HG02623 (cell line): ENCODE data around the gene PC.

Experiments used
- ATAC-seq: cut with Tn5 transposase; IDR thresholded peaks from one replicate; pipeline ENCODE4 v1.9.1; 2021; ENCODE audit warnings: moderate library complexity; ENCODE audit not compliant: unreplicated experiment

The PC gene

GRCh38 chr11:66857234-66857926 lies 100.8 kb downstream of the PC start:
- no peak for ATAC-seq

GRCh38 chr11:66856496-66857233 lies 101.5 kb downstream of the PC start, which contains the start of gene LRFN4:
Gene LRFN4 (plus strand): TSS chr11:66857064. CDS start chr11:66857745, 681 bp downstream.
- ATAC-seq, result peak; percentile 24

GRCh38 chr11:66855574-66856495 lies 102.3 kb downstream of the PC start:
- peak; percentile 67 for ATAC-seq

GRCh38 chr11:66854729-66855211 lies 103.4 kb downstream of the PC start:
- no peak for ATAC-seq

GRCh38 chr11:66854231-66854661 lies 103.9 kb downstream of the PC start:
- no peak for ATAC-seq

- ATAC-seq, result no peak
These were observed 104.6 kb downstream of the PC start for GRCh38 chr11:66853242-66854229.

GRCh38 chr11:66852466-66853241 lies 105.5 kb downstream of the PC start:
- no peak for ATAC-seq

GRCh38 chr11:66851698-66852465 lies 106.3 kb downstream of the PC start:
- no peak for ATAC-seq

GRCh38 chr11:66851239-66851596 lies 107.0 kb downstream of the PC start:
- ATAC-seq, result no peak

- no peak for ATAC-seq
These were observed 107.5 kb downstream of the PC start for GRCh38 chr11:66850588-66851238.

GRCh38 chr11:66850235-66850587 lies 108.0 kb downstream of the PC start:
- no peak for ATAC-seq

GRCh38 chr11:66849501-66850234 lies 108.5 kb downstream of the PC start:
- no peak for ATAC-seq

- no peak for ATAC-seq
These were observed 109.3 kb downstream of the PC start for GRCh38 chr11:66848671-66849500.

GRCh38 chr11:66847461-66848232 lies 110.5 kb downstream of the PC start:
- ATAC-seq, result no peak

- no peak for ATAC-seq
These were observed 111.5 kb downstream of the PC start for GRCh38 chr11:66846671-66847091.

- no peak for ATAC-seq
These were observed 112.3 kb downstream of the PC start for GRCh38 chr11:66845876-66846212.
